CD14-positive monocyte (primary cell): ENCODE data around the gene SELENOM. TPM values are rescaled to one million over a fixed set of nuclear protein-coding genes. Genes with fewer than 3 reads are reported as not detected.

Experiments
- DNase-seq, 3 donors: peaks; one replicate each; pipeline ENCODE4 v3.0.0-alpha.2; 2011 to 2022
- H2AFZ ChIP-seq: 2 replicates; pipeline ENCODE4 v1.6.0; 2012; ENCODE audit warnings: mild to moderate bottlenecking, low read depth, low read length, inconsistent platforms; ENCODE audit not compliant: insufficient read depth, poor library complexity, severe bottlenecking
- H3K27ac ChIP-seq, 2 donors: 1 replicate in 1 of 2; 2 replicates in 1 of 2; pipeline ENCODE4 v1.5.1; 2012 to 2013; ENCODE audit warnings: low read length in 2 of 2, control low read depth in 1 of 2, inconsistent platforms in 1 of 2, low read depth in 1 of 2, mild to moderate bottlenecking in 1 of 2
- H3K27me3 ChIP-seq, 2 donors: one replicate each; pipeline versions ENCODE4 v1.6.0 to v1.6.1; 2011 to 2013; ENCODE audit warnings: low read length in 2 of 2; ENCODE audit not compliant: control insufficient read depth in 2 of 2, insufficient read depth in 2 of 2
- H3K36me3 ChIP-seq, 2 donors: replicated peaks in 1 of 2; 1 replicate in 1 of 2; 2 replicates in 1 of 2; pipeline versions ENCODE4 v1.5.1 to v1.6.1; 2012 to 2013; ENCODE audit warnings: low read length in 2 of 2, control low read depth in 1 of 2, inconsistent platforms in 1 of 2, mild to moderate bottlenecking in 1 of 2; ENCODE audit not compliant: insufficient read depth in 2 of 2, control insufficient read depth in 1 of 2
- H3K4me1 ChIP-seq, 2 donors: 1 replicate in 1 of 2; 2 replicates in 1 of 2; pipeline versions ENCODE4 v1.5.1 to v1.6.1; 2012 to 2013; ENCODE audit warnings: low read length in 2 of 2, control low read depth in 1 of 2, inconsistent platforms in 1 of 2, mild to moderate bottlenecking in 1 of 2, moderate library complexity in 1 of 2; ENCODE audit not compliant: insufficient read depth in 2 of 2, control insufficient read depth in 1 of 2
- H3K4me2 ChIP-seq: replicated peaks from 2 replicates; pipeline ENCODE3; 2012; ENCODE audit warnings: low read length, moderate library complexity, mild to moderate bottlenecking; ENCODE audit not compliant: poor library complexity, severe bottlenecking; ENCODE audit errors: extremely low read depth
- H3K4me3 ChIP-seq, 3 experiments: fragments of 200-600 bp in 1 of 3; sonication (generic) in 1 of 3; replicated peaks in 1 of 3; 1 replicate in 2 of 3; 2 replicates in 1 of 3; pipeline ENCODE4 v1.5.1; 2011 to 2013; ENCODE audit warnings: low read length in 3 of 3, mild to moderate bottlenecking in 3 of 3, control low read depth in 2 of 3, low read depth in 2 of 3, inconsistent platforms in 1 of 3, moderate library complexity in 1 of 3
- H3K79me2 ChIP-seq: 2 replicates; pipeline ENCODE4 v1.6.0; 2012; ENCODE audit warnings: mild to moderate bottlenecking, control low read depth, inconsistent platforms, low read length, moderate library complexity; ENCODE audit not compliant: insufficient read depth
- H3K9ac ChIP-seq: 2 replicates; pipeline ENCODE4 v1.6.0; 2017; ENCODE audit warnings: low read length, mild to moderate bottlenecking; ENCODE audit not compliant: insufficient read depth, poor library complexity, severe bottlenecking
- H3K9me3 ChIP-seq, 2 donors: replicated peaks in 1 of 2; 1 replicate in 1 of 2; 2 replicates in 1 of 2; pipeline versions ENCODE4 v1.5.1 to v1.6.1; 2012 to 2013; ENCODE audit warnings: low read length in 2 of 2, control low read depth in 1 of 2; ENCODE audit not compliant: control insufficient read depth in 1 of 2, insufficient read depth in 1 of 2
- H4K20me1 ChIP-seq: 2 replicates; pipeline ENCODE4 v1.6.0; 2012; ENCODE audit warnings: mild to moderate bottlenecking, low read length, control low read depth, moderate library complexity; ENCODE audit not compliant: insufficient read depth
- H3K27ac Mint-ChIP-seq, 7 donors: one replicate each; pipeline ENCODE4 v1.8.0; 2020; ENCODE audit warnings: mild to moderate bottlenecking in 7 of 7, mixed read lengths in 7 of 7, moderate library complexity in 6 of 7, inconsistent platforms in 2 of 7
- H3K27me3 Mint-ChIP-seq, 3 donors: one replicate each; pipeline ENCODE4 v1.8.0; 2021 to 2022; ENCODE audit warnings: low read depth in 3 of 3, mild to moderate bottlenecking in 3 of 3, mixed read lengths in 3 of 3, moderate library complexity in 3 of 3, inconsistent platforms in 1 of 3
- H3K36me3 Mint-ChIP-seq, 2 donors: one replicate each; pipeline ENCODE4 v1.8.0; 2020; ENCODE audit warnings: mixed read lengths in 2 of 2, inconsistent platforms in 1 of 2, mild to moderate bottlenecking in 1 of 2
- H3K4me1 Mint-ChIP-seq: one replicate; pipeline ENCODE4 v1.8.0; 2020; ENCODE audit warnings: mild to moderate bottlenecking, mixed read lengths
- H3K4me3 Mint-ChIP-seq, 2 donors: one replicate each; pipeline ENCODE4 v1.8.0; 2020; ENCODE audit warnings: mild to moderate bottlenecking in 2 of 2, mixed read lengths in 2 of 2, moderate library complexity in 1 of 2
- H3K9me3 Mint-ChIP-seq, 7 donors: one replicate each; pipeline ENCODE4 v1.8.0; 2020 to 2022; ENCODE audit warnings: mixed read lengths in 7 of 7, mild to moderate bottlenecking in 6 of 7, moderate library complexity in 6 of 7, inconsistent platforms in 2 of 7
- CTCF ChIP-seq: fragments of 200-600 bp; IDR thresholded peaks from one replicate; pipeline ENCODE4 v1.8.0; 2022; ENCODE audit warnings: antibody characterized with exemption, mild to moderate bottlenecking
- WGBS: methylation state at CpG from one replicate; pipeline ENCODE4 v1.1.5; 2013; ENCODE audit warnings: missing lambda C conversion rate; ENCODE audit not compliant: insufficient coverage; 5-methylcytosine and 5-hydroxymethylcytosine counted together
- intact Hi-C, 2 donors: fragments of 100-400 bp; cut with micrococcal nuclease; formaldehyde crosslinking; loops; one replicate each; pipeline versions ENCODE4 v1.15.0 to v1.15.1; 2023
- polyA plus RNA-seq, 3 donors: library from polyadenylated mRNA; depleted of rRNA in 1 of 3; unstranded in 2 of 3; stranded (reverse) in 1 of 3; fragments of 300-500 nt in 2 of 3; fragments of >200 nt in 1 of 3; fragmentation: Illumina TruSeq in 2 of 3; gene quantifications; 1 replicate in 2 of 3; 2 replicates in 1 of 3; pipeline ENCODE4 v1.2.3, GENCODE V29; 2012 to 2021

SELENOM gene
- polyA plus RNA-seq, 3 donors = 3.2 to 7.6 (median 3.4) TPM

- intact Hi-C loops = no loop called here
- peaks cover 23 to 49% of the 10 kb centered on the region in 2 donors for H3K36me3 Mint-ChIP-seq
- H3K4me2 ChIP-seq = no peak overlapping the region
- no peak overlapping the region for H3K9ac ChIP-seq
- H4K20me1 ChIP-seq = no peaks in the 10 kb centered on the region
- H3K79me2 ChIP-seq = no peaks in the 10 kb centered on the region
- H3K4me1 Mint-ChIP-seq = no peaks in the 10 kb centered on the region
- no peaks in the 10 kb centered on the region for H3K9me3 Mint-ChIP-seq
- H3K27me3 ChIP-seq = no peaks in the 10 kb centered on the region
- H3K27ac Mint-ChIP-seq = no peak overlapping the region
- H3K4me3 ChIP-seq = no peak overlapping the region
- H3K27me3 Mint-ChIP-seq = peaks cover 0 to 2% (median under 1%) of the 10 kb centered on the region in 3 donors
- H3K27ac ChIP-seq = no peak overlapping the region
- DNase-seq = no peak
- no peak overlapping the region for H2AFZ ChIP-seq
- peaks cover 22 to 48% of the 10 kb centered on the region in 2 donors for H3K36me3 ChIP-seq
- no peak for TF ChIP-seq CTCF
- no peak overlapping the region for H3K4me3 Mint-ChIP-seq
- no peaks in the 10 kb centered on the region for H3K4me1 ChIP-seq
- whole genome bisulfite sequencing = 95% methylated on average over 26 of the region's 29 CpGs
- no peaks in the 10 kb centered on the region for H3K9me3 ChIP-seq
Observed at GRCh38 chr22:31091106-31091975, 16.0 kb downstream of the SELENOM start.

GRCh38 chr22:31090217-31091085 lies 16.9 kb downstream of the SELENOM start:
- intact Hi-C loops = no loop called here
- Histone ChIP-seq H2AFZ (no peak overlapping the region), H3K9ac (no peak overlapping the region), H3K36me3 (peaks cover 19 to 39% of the 10 kb centered on the region in 2 donors), H3K9me3 (no peaks in the 10 kb centered on the region), H4K20me1 (no peaks in the 10 kb centered on the region), H3K79me2 (no peaks in the 10 kb centered on the region), H3K4me3 (no peak overlapping the region), H3K27me3 (no peaks in the 10 kb centered on the region), H3K4me1 (peaks cover 4 to 8% of the 10 kb centered on the region in 2 donors), H3K27ac (no peak overlapping the region), H3K4me2 (no peak overlapping the region)
- H3K36me3 Mint-ChIP-seq = peaks cover 14 to 42% of the 10 kb centered on the region in 2 donors
- H3K27ac Mint-ChIP-seq = no peak overlapping the region
- H3K9me3 Mint-ChIP-seq = no peaks in the 10 kb centered on the region
- peaks cover 3% of the 10 kb centered on the region for H3K4me1 Mint-ChIP-seq
- peak in 1 of 3 donors; percentile 2 for DNase-seq
- no peak overlapping the region for H3K4me3 Mint-ChIP-seq
- peaks cover 0 to 2% (median 0%) of the 10 kb centered on the region in 3 donors for H3K27me3 Mint-ChIP-seq
- no peak for TF ChIP-seq CTCF
- WGBS = 98% methylated on average over 9 of the region's 15 CpGs
